Tibial nerve (tissue), 4 donors: Measurements from ENCODE around the gene FUT4. TPM values are rescaled to one million over a fixed set of nuclear protein-coding genes. Genes with fewer than 3 reads are reported as not detected.

ENCODE experiments used
- DNase-seq, 2 donors: peaks; one replicate each; pipeline ENCODE4 v3.0.0-alpha.2; 2019; ENCODE audit warnings: low spot score in 2 of 2
- H3K27ac ChIP-seq, 4 donors: fragments of 200-600 bp; sonication (generic) in 3 of 4; one replicate each; pipeline ENCODE4 v1.5.1; 2017 to 2019; ENCODE audit warnings: mild to moderate bottlenecking in 1 of 4
- H3K27me3 ChIP-seq, 2 donors: fragments of 200-600 bp; sonication (generic) in 1 of 2; one replicate each; pipeline versions ENCODE4 v1.5.1 to v1.6.0; 2017 to 2019
- H3K36me3 ChIP-seq, 3 donors: fragments of 200-600 bp; sonication (generic); one replicate each; pipeline ENCODE4 v1.5.1; 2018 to 2019
- H3K4me1 ChIP-seq, 4 donors: fragments of 200-600 bp; sonication (generic) in 3 of 4; one replicate each; pipeline ENCODE4 v1.5.1; 2017 to 2019
- H3K4me3 ChIP-seq, 4 donors: fragments of 200-600 bp; sonication (generic) in 3 of 4; one replicate each; pipeline ENCODE4 v1.5.1; 2017 to 2019; ENCODE audit warnings: mild to moderate bottlenecking in 1 of 4, moderate library complexity in 1 of 4
- H3K9me3 ChIP-seq, 4 donors: fragments of 200-600 bp; sonication (generic) in 3 of 4; one replicate each; pipeline ENCODE4 v1.5.1; 2017 to 2019
- EP300 ChIP-seq, 2 donors: sonication (generic); formaldehyde crosslinking; IDR thresholded peaks; one replicate each; pipeline ENCODE4 v1.6.1; 2017; ENCODE audit warnings: antibody characterized with exemption in 2 of 2, mild to moderate bottlenecking in 1 of 2
- POLR2A ChIP-seq, 2 donors: fragments of 450-650 bp; IDR thresholded peaks; one replicate each; pipeline ENCODE4 v1.6.1; 2017; ENCODE audit warnings: antibody characterized with exemption in 2 of 2, mild to moderate bottlenecking in 2 of 2, moderate library complexity in 2 of 2
- WGBS, 2 donors: methylation state at CpG; one replicate each; pipeline ENCODE4 v1.1.5; 2018; 5-methylcytosine and 5-hydroxymethylcytosine counted together
- total RNA-seq, 4 donors: library from RNA; depleted of rRNA; stranded (reverse); fragments of >200 nt; gene quantifications; one replicate each; pipeline ENCODE4 v1.1.0, GENCODE V29; 2016
- TF ChIP-seq, protein P1 (sequence below), 5 experiments: fragments of 200-600 bp in 3 of 5; fragments of 450-650 bp in 2 of 5; sonication (generic) in 3 of 5; IDR thresholded peaks; one replicate each; pipeline ENCODE4 v1.5.1; 2016 to 2019; ENCODE audit warnings: antibody characterized with exemption in 5 of 5, mild to moderate bottlenecking in 3 of 5, moderate library complexity in 2 of 5

The FUT4 gene
- total RNA-seq, 4 donors from 2014 or later = 5.4 to 11.0 (median 7.7) TPM

DNA sequence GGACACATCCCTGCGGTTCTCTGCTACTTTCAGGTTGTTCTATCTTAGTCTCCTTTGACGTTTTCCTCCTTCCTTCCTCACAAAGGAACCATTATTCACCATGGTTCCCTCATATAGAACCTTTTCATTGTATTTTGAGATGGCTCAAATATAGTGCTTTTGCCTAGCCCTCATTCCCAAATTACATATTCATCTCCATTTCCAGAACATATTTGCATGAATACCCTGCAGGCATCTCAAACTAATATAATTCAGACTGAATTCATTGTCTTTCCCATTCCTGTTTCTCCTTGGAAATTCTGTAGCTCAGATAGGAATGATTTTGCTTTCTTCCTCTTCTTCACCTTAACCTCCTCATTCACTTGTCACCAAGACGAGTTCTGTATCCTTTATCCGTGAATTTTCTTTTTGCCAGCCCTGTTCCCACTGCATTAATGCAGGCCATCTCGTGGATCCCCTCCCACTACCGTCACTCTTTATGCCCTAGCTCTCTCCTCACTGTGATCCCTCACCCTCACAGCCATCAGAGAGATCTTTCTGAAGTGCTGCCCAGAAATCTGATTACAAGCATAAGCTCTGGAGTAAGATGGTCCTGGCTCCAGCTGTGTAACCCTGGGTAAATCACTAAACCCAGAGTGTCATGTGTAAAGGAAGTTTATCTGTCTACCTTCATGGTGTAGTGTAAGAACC, 46.8 kb downstream of the FUT4 start:
- no peaks in the 10 kb centered on the region for H3K27me3 ChIP-seq
- TF ChIP-seq EP300 (IDR thresholded peaks at IDR 0.05) = no peak
- TF ChIP-seq, protein P1, sequence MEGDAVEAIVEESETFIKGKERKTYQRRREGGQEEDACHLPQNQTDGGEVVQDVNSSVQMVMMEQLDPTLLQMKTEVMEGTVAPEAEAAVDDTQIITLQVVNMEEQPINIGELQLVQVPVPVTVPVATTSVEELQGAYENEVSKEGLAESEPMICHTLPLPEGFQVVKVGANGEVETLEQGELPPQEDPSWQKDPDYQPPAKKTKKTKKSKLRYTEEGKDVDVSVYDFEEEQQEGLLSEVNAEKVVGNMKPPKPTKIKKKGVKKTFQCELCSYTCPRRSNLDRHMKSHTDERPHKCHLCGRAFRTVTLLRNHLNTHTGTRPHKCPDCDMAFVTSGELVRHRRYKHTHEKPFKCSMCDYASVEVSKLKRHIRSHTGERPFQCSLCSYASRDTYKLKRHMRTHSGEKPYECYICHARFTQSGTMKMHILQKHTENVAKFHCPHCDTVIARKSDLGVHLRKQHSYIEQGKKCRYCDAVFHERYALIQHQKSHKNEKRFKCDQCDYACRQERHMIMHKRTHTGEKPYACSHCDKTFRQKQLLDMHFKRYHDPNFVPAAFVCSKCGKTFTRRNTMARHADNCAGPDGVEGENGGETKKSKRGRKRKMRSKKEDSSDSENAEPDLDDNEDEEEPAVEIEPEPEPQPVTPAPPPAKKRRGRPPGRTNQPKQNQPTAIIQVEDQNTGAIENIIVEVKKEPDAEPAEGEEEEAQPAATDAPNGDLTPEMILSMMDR (IDR thresholded peaks at IDR 0.05) = no peak
- peaks cover 0 to 60% (median 0%) of the 10 kb centered on the region in 3 donors for H3K36me3 ChIP-seq
- DNase-seq = no peak
- WGBS, 2 donors = 60 to 64% methylated on average over 6 of the region's 6 CpGs
- no peak overlapping the region for H3K4me3 ChIP-seq
- H3K4me1 ChIP-seq = no peaks in the 10 kb centered on the region
- no peaks in the 10 kb centered on the region for H3K9me3 ChIP-seq
- no peak overlapping the region for H3K27ac ChIP-seq

DNA sequence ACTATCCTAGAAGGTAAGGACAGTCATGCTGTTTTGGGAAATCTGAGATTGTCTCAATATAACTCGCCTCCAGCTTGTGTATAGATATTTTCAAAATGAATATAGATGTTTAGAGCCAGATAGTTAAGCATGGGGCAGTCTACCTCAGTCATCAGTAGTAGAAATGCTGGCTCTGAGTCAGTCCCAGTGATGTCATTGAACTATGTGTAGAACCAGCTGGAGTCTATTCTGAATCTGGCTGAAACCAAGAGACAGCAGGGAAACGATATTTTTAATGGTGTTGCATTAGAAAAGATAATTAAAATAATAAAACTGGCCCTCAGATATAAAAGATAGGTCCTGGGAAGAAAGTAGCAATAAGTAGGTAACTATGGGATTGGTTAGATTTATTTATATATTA, 49.3 kb downstream of the FUT4 start:
- Histone ChIP-seq H3K9me3 (no peaks in the 10 kb centered on the region), H3K36me3 (peaks cover 0 to 64% (median 0%) of the 10 kb centered on the region in 3 donors), H3K27me3 (no peaks in the 10 kb centered on the region), H3K4me1 (no peaks in the 10 kb centered on the region), H3K4me3 (no peak overlapping the region), H3K27ac (no peak overlapping the region)
- no peak for TF ChIP-seq EP300 (IDR thresholded peaks at IDR 0.05)
- no peak for TF ChIP-seq POLR2A (IDR thresholded peaks at IDR 0.05)
- TF ChIP-seq, protein P1 (IDR thresholded peaks at IDR 0.05) = no peak
- WGBS, 2 donors = 83 to 87% methylated on average over 2 of the region's 2 CpGs
- DNase-seq = no peak

DNA sequence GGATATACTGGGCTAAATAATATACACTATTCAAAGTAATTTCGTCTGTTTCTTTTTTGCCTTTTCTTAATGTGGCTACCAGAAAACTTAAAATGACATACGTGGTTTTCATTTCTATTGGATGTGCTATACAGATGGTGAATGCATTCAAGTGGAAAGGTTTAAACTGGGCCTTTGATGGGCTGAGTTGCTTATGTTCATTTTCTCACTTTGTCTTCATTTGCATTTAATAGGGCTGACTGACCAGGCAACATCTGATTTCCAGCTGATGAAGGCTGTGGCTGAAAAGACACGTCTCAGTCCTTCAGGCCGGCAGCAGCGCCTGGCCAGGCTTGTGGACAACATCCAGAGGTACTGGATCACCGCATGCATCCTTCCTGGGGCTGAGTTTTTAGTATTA, 51.4 kb downstream of the FUT4 start:
- 87 to 90% methylated on average over 6 of the region's 6 CpGs for WGBS, 2 donors
- TF ChIP-seq, protein P1 (IDR thresholded peaks at IDR 0.05) = no peak
- TF ChIP-seq EP300 (IDR thresholded peaks at IDR 0.05) (no peak), POLR2A (IDR thresholded peaks at IDR 0.05) (no peak)
- H3K4me1 ChIP-seq = no peaks in the 10 kb centered on the region
- no peak overlapping the region for H3K4me3 ChIP-seq
- no peak for DNase-seq
- H3K9me3 ChIP-seq = no peaks in the 10 kb centered on the region
- H3K36me3 ChIP-seq = peaks cover 0 to 59% (median 0%) of the 10 kb centered on the region in 3 donors
- no peak overlapping the region for H3K27ac ChIP-seq
- no peaks in the 10 kb centered on the region for H3K27me3 ChIP-seq

DNA sequence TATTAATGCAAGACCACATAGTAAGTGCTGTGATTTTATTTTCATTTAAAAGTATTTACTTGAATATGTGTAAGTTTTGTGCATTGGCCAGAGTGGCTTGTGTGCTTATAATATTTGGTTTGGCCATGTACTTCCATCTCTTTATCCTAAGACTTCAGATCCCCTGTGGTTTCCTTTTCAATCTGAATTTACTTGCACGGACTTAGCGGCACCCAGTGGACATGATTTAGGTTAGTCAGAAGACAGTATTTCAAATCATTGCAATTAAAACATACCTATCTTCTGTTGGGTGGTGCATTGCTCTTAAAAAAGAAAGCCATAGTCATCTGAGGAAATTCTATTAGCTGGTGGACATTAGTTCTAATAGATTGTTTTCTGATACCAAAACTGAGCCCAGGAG, 54.2 kb downstream of the FUT4 start:
- DNase-seq = peak in 1 of 2 donors; percentile 8
- Histone ChIP-seq H3K36me3 (peaks cover 0 to 41% (median 0%) of the 10 kb centered on the region in 3 donors), H3K9me3 (no peaks in the 10 kb centered on the region), H3K4me3 (no peak overlapping the region), H3K4me1 (peaks cover 0 to 3% (median under 1%) of the 10 kb centered on the region in 4 donors), H3K27ac (no peak overlapping the region), H3K27me3 (no peaks in the 10 kb centered on the region)
- TF ChIP-seq EP300 (IDR thresholded peaks at IDR 0.05) (no peak), POLR2A (IDR thresholded peaks at IDR 0.05) (no peak)
- TF ChIP-seq, protein P1 (IDR thresholded peaks at IDR 0.05) = peak in 1 of 5 experiments; percentile 41
- WGBS, 2 donors = 48 to 58% methylated on average over 2 of the region's 2 CpGs

Other genes starting within 250 kb of the FUT4 start
- under 1 TPM in 1 of 4 donors, not detected in 3; 0.59 TPM for gene IZUMO1R, start 239.3 kb upstream of the FUT4 start, total RNA-seq
- under 1 TPM in 1 of 4 donors, not detected in 3; 0.21 TPM for gene GPR83, start 142.5 kb upstream of the FUT4 start, total RNA-seq
- gene MRE11, start 50.1 kb upstream of the FUT4 start, total RNA-seq = 10 to 100 TPM; 14.0 to 28.4 (median 17.4) TPM
- gene ANKRD49, start 49.9 kb upstream of the FUT4 start, total RNA-seq = 10 to 100 TPM in 3 of 4 donors, 1 to 10 TPM in 1; 9.2 to 44.9 (median 16.8) TPM
- gene C11orf97, start 31.5 kb upstream of the FUT4 start, total RNA-seq = not detected
- 1 to 10 TPM; 7.2 to 9.0 (median 8.3) TPM for gene PIWIL4, start 23.4 kb downstream of the FUT4 start, total RNA-seq
- gene AMOTL1, start 224.4 kb downstream of the FUT4 start, total RNA-seq = 10 to 100 TPM; 46.5 to 58.0 (median 51.9) TPM